Spinal cord (tissue), 10 donors: Measurements from ENCODE around the gene ASXL1. TPM values are rescaled to one million over a fixed set of nuclear protein-coding genes. Genes with fewer than 3 reads are reported as not detected.
"Not testable (repeated sequence)": the region's sequence is repeated elsewhere in the genome, so short reads cannot be mapped to it uniquely, and the experiment has no call there.

Experiments
- DNase-seq, 6 donors: peaks; one replicate each; pipeline versions ENCODE4 v3.0.0 to v3.0.0-alpha.2; 2013 to 2015; ENCODE audit warnings: low spot score in 6 of 6, low read depth in 4 of 6
- H3K27ac ChIP-seq: one replicate; pipeline ENCODE4 v1.5.1; 2013; ENCODE audit warnings: low read depth, low read length, control low read depth
- H3K27me3 ChIP-seq: one replicate; pipeline ENCODE4 v1.6.1; 2013; ENCODE audit warnings: low read length; ENCODE audit not compliant: control insufficient read depth, insufficient read depth
- H3K36me3 ChIP-seq: one replicate; pipeline ENCODE4 v1.6.1; 2013; ENCODE audit warnings: low read length; ENCODE audit not compliant: control insufficient read depth, insufficient read depth
- H3K4me1 ChIP-seq: one replicate; pipeline ENCODE4 v1.6.1; 2013; ENCODE audit warnings: low read length; ENCODE audit not compliant: control insufficient read depth, insufficient read depth
- H3K4me3 ChIP-seq: one replicate; pipeline ENCODE4 v1.5.1; 2013; ENCODE audit warnings: low read depth, low read length, control low read depth
- H3K9me3 ChIP-seq: one replicate; pipeline ENCODE4 v1.6.1; 2013; ENCODE audit warnings: low read length; ENCODE audit not compliant: control insufficient read depth, insufficient read depth
- WGBS: methylation state at CpG from one replicate; pipeline ENCODE4 v1.1.5; 2013; ENCODE audit warnings: missing lambda C conversion rate; ENCODE audit not compliant: insufficient coverage; 5-methylcytosine and 5-hydroxymethylcytosine counted together
- polyA plus RNA-seq, 2 donors: library from polyadenylated mRNA; unstranded; fragments of 120-200 nt; gene quantifications; one replicate each; pipeline ENCODE4 v1.2.1, GENCODE V29; 2013; ENCODE audit not compliant: insufficient read length in 2 of 2
- total RNA-seq, 2 donors: library from RNA; depleted of rRNA in 1 of 2; stranded (reverse); fragments of 120-200 nt in 1 of 2; fragments of >200 nt in 1 of 2; gene quantifications; one replicate each; pipeline versions ENCODE4 v1.2.3 to v1.2.4, GENCODE V29; 2013 to 2014
- donor health status: healthy.

ASXL1 gene
- total and polyA plus RNA-seq, 4 donors: 48.7 to 58.3 (median 53.4) TPM

- Histone ChIP-seq H3K36me3 (peaks cover 19% of the 10 kb centered on the region), H3K27me3 (no peaks in the 10 kb centered on the region), H3K9me3 (no peaks in the 10 kb centered on the region), H3K4me3 (no peak overlapping the region), H3K4me1 (peaks cover 13% of the 10 kb centered on the region), H3K27ac (no peak overlapping the region)
- no peak for DNase-seq
- WGBS: 77% methylated on average over 10 of the region's 13 CpGs
These were observed 23.9 kb upstream of the ASXL1 start for GRCh38 chr20:32333988-32334885.

- H3K4me3 ChIP-seq: no peak overlapping the region
- H3K4me1 ChIP-seq: peaks cover 16% of the 10 kb centered on the region
- peaks cover 11% of the 10 kb centered on the region for H3K36me3 ChIP-seq
- no peaks in the 10 kb centered on the region for H3K27me3 ChIP-seq
- no peak overlapping the region for H3K27ac ChIP-seq
- no peaks in the 10 kb centered on the region for H3K9me3 ChIP-seq
- WGBS: no CpG with 5 or more reads among the region's 5 CpGs
- DNase-seq: peak in 2 of 6 donors; percentile 44 to 66
These were observed 21.2 kb upstream of the ASXL1 start for GRCh38 chr20:32336918-32337347.

DNA sequence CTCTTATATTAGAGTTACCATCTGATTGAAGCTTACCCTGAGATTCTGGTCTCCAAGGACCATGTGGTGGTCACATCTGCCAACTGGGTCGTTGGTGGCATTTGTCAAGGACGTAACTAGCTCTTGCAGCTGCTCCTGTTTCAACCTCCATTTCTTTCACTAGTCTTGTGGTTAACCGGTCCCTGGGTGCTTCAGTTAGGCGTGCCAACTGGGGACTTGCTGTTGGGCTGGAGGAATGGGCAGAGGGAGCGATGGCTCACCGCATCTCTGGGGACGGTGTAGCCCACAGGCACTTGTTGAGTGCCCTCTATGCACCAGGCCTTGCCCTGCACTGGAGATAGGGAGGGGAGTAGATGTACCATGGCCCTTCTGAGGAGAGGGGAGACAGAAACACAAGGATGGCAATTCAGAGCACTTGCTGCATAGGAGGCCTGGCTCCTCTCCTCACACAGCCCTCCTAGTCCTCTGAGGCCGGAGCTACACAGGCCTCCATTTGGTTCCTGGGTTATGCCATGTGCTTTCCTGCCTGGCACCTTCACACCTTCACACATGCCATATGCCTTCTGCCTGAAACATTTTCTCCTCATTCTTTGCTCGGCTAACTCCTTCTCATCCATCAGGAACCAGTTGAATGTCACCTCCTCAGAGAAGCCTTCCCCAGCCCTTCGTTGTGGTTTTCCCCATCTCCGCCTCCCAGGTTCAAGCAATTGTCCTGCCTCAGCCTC is 20.0 kb upstream of the ASXL1 start:
- Histone ChIP-seq H3K4me3 (no peak overlapping the region), H3K4me1 (peaks cover 16% of the 10 kb centered on the region), H3K36me3 (peaks cover 4% of the 10 kb centered on the region), H3K27ac (no peak overlapping the region), H3K27me3 (no peaks in the 10 kb centered on the region), H3K9me3 (no peaks in the 10 kb centered on the region)
- DNase-seq: no peak
- 87% methylated on average over 9 of the region's 11 CpGs for WGBS

- Histone ChIP-seq H3K4me3 (no peak overlapping the region), H3K27ac (no peak overlapping the region), H3K4me1 (peaks cover 16% of the 10 kb centered on the region), H3K27me3 (no peaks in the 10 kb centered on the region), H3K9me3 (no peaks in the 10 kb centered on the region), H3K36me3 (peaks cover 4% of the 10 kb centered on the region)
- no peak for DNase-seq
- 85% methylated on average over 5 of the region's 7 CpGs for WGBS
These were observed 19.5 kb upstream of the ASXL1 start for GRCh38 chr20:32338665-32339064.

DNA sequence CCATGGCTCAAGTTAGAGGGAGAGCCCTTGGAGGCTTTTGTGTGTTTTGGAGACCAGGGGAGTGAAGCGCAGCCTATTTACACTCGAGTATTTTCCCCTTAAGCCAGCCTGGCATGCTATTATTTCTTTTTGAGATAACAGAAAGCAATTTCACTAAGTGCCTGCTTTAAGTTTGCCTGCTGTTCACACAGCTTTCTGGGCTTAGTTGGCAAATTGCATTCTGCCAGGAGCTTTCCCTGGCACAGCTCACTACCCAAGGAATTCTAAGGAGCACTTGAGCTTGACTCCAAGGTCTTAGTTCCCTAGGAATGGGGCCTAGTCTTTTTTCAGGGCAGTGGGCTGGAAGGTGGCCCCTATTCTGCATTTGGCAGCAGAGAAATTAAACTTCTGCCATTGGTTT is 19.0 kb upstream of the ASXL1 start:
- H3K27ac ChIP-seq: no peak overlapping the region
- H3K4me1 ChIP-seq: peaks cover 16% of the 10 kb centered on the region
- H3K27me3 ChIP-seq: no peaks in the 10 kb centered on the region
- H3K9me3 ChIP-seq: no peaks in the 10 kb centered on the region
- whole genome bisulfite sequencing: no CpG with 5 or more reads among the region's 2 CpGs
- DNase-seq: peak in 2 of 6 donors; percentile 68 to 69
- H3K36me3 ChIP-seq: peaks cover 3% of the 10 kb centered on the region
- no peak overlapping the region for H3K4me3 ChIP-seq

DNA sequence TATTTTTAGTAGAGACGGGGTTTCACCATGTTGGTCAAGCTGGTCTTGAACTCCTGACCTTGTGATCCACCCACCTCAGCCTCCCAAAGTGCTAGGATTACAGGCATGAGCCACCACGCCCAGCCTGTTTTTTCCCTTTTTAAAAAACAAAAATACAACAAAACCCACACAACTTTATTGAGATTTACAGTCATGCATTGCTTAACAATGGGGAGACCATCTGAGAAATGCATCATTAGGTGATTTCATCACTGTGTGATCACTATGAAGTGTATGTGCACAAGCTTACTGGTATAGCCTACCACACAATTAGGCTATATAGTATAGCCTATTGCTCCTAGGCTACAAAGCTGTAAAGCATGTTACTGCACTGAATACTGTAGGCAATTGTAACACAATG is 17.1 kb upstream of the ASXL1 start:
- H3K36me3 ChIP-seq, H3K27ac ChIP-seq, H3K27me3 ChIP-seq, H3K9me3 ChIP-seq, DNase-seq, H3K4me3 ChIP-seq: not testable (repeated sequence)
- H3K4me1 ChIP-seq: peaks cover 19% of the 10 kb centered on the region
- WGBS: no CpG with 5 or more reads among the region's 2 CpGs

GRCh38 chr20:32343439-32343838 is 14.7 kb upstream of the ASXL1 start:
- WGBS: 82% methylated on average over 2 of the region's 3 CpGs
- no peak overlapping the region for H3K4me3 ChIP-seq
- no peaks in the 10 kb centered on the region for H3K27me3 ChIP-seq
- no peaks in the 10 kb centered on the region for H3K9me3 ChIP-seq
- no peak for DNase-seq
- H3K27ac ChIP-seq: no peak overlapping the region
- H3K36me3 ChIP-seq: no peaks in the 10 kb centered on the region
- peaks cover 14% of the 10 kb centered on the region for H3K4me1 ChIP-seq

- H3K27me3 ChIP-seq: no peaks in the 10 kb centered on the region
- no peaks in the 10 kb centered on the region for H3K36me3 ChIP-seq
- no peak overlapping the region for H3K27ac ChIP-seq
- peak in 2 of 6 donors; percentile 48 to 64 for DNase-seq
- H3K9me3 ChIP-seq: no peaks in the 10 kb centered on the region
- H3K4me3 ChIP-seq: no peak overlapping the region
- WGBS: 0% methylated on average over 2 of the region's 7 CpGs
- peaks cover 3% of the 10 kb centered on the region for H3K4me1 ChIP-seq
These were observed 13.2 kb upstream of the ASXL1 start for GRCh38 chr20:32344835-32345506.

DNA sequence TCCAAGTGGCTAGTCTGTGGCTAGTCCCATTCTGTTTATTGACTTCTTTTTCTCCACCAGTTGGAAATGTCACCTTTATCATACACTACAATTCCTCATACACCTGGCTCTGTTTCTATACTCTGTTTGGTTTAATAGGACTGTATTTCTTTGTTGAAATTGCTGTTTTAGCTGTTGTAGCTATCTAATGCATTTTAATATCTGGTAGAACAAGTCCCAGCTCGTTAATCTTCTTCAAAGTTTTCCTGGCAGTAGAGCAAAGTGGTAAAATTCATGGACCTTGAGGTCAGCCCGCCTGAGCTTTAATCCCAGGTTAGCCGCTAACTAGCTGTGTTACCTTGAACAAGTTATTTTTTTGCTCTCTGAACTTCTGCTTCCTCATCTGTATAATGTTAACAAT is 9.9 kb upstream of the ASXL1 start:
- no peak for DNase-seq
- Histone ChIP-seq H3K36me3 (no peaks in the 10 kb centered on the region), H3K27ac (no peak overlapping the region), H3K9me3 (no peaks in the 10 kb centered on the region), H3K4me3 (no peak overlapping the region), H3K27me3 (no peaks in the 10 kb centered on the region), H3K4me1 (peaks cover 3% of the 10 kb centered on the region)
- no CpG with 5 or more reads among the region's 3 CpGs for WGBS
